HL-60 (cell line): ENCODE data around the gene PRKCE.

ENCODE experiments used
- POLR2AphosphoS5 ChIP-seq: IDR thresholded peaks from 2 replicates; pipeline ENCODE4 v1.6.1; 2012; ENCODE audit warnings: low read depth
- TF ChIP-seq, protein P1 (sequence below): IDR thresholded peaks from one replicate; pipeline ENCODE4 v1.5.1; 2011; ENCODE audit warnings: low read length, control low read depth, inconsistent platforms; ENCODE audit not compliant: insufficient read depth

DNA sequence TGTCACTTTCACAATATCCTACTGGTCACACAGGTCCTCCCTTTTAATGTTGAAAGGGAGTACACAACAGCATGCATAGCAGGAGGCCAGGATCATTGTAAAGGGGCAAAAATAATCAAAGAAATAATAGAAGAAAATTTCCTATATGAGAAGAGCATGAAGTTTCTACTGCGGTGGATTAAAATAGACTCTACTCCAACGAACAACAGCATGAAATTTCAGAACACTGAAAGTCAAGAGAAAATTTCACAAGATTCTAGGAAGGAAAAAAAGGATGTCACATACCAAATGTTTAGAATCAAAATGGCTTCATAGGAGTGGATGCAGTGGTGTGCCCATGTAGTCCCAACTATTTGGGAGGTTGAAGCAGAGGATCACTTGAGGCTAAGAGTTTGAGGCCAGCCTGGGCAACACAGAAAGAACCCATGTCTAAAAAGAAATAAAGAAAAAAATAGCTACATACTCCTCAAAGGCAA is 573.7 kb downstream of the PRKCE start:
- TF ChIP-seq, protein P1, sequence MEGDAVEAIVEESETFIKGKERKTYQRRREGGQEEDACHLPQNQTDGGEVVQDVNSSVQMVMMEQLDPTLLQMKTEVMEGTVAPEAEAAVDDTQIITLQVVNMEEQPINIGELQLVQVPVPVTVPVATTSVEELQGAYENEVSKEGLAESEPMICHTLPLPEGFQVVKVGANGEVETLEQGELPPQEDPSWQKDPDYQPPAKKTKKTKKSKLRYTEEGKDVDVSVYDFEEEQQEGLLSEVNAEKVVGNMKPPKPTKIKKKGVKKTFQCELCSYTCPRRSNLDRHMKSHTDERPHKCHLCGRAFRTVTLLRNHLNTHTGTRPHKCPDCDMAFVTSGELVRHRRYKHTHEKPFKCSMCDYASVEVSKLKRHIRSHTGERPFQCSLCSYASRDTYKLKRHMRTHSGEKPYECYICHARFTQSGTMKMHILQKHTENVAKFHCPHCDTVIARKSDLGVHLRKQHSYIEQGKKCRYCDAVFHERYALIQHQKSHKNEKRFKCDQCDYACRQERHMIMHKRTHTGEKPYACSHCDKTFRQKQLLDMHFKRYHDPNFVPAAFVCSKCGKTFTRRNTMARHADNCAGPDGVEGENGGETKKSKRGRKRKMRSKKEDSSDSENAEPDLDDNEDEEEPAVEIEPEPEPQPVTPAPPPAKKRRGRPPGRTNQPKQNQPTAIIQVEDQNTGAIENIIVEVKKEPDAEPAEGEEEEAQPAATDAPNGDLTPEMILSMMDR, result no peak
- TF ChIP-seq POLR2AphosphoS5, result no peak
